Activated T-helper 1 cell treated with anti-CD3 and anti-CD28 coated beads, Interleukin-2, amount 50 U/mL, for 16 hours (primary cell): ENCODE data around the gene ACYP2.

Experiments
- DNase-seq, 2 donors: peaks; one replicate each; pipeline ENCODE4 v3.0.0-alpha.2; 2020; ENCODE audit warnings: low read depth in 1 of 2, low spot score in 1 of 2

Gene ACYP2

GRCh38 chr2:54149638-54150441 lies 34.4 kb downstream of the ACYP2 start:
- no peak for DNase-seq

- no peak for DNase-seq
Measured at GRCh38 chr2:54158311-54158710, 42.9 kb downstream of the ACYP2 start.

GRCh38 chr2:54161660-54162424 lies 46.4 kb downstream of the ACYP2 start:
- no peak for DNase-seq

- DNase-seq: no peak
Measured at GRCh38 chr2:54164106-54164505, 48.7 kb downstream of the ACYP2 start.

- no peak for DNase-seq
Measured at GRCh38 chr2:54166121-54166773, 50.8 kb downstream of the ACYP2 start.

- no peak for DNase-seq
Measured at GRCh38 chr2:54176577-54176976, 61.2 kb downstream of the ACYP2 start.

GRCh38 chr2:54183281-54183680 lies 67.9 kb downstream of the ACYP2 start:
- DNase-seq: no peak

GRCh38 chr2:54183972-54184371 lies 68.6 kb downstream of the ACYP2 start:
- DNase-seq: no peak

GRCh38 chr2:54185105-54185504 lies 69.7 kb downstream of the ACYP2 start:
- DNase-seq: no peak

- DNase-seq: no peak
Measured at GRCh38 chr2:54187331-54187730, 71.9 kb downstream of the ACYP2 start.

- no peak for DNase-seq
Measured at GRCh38 chr2:54189539-54189938, 74.1 kb downstream of the ACYP2 start.

GRCh38 chr2:54191361-54192135 lies 76.1 kb downstream of the ACYP2 start:
- DNase-seq: no peak

- DNase-seq: no peak
Measured at GRCh38 chr2:54194761-54195750, 79.6 kb downstream of the ACYP2 start.

- no peak for DNase-seq
Measured at GRCh38 chr2:54196646-54197045, 81.2 kb downstream of the ACYP2 start.

- no peak for DNase-seq
Measured at GRCh38 chr2:54204476-54204875, 89.1 kb downstream of the ACYP2 start.

- no peak for DNase-seq
Measured at GRCh38 chr2:54206596-54206995, 91.2 kb downstream of the ACYP2 start.

- no peak for DNase-seq
Measured at GRCh38 chr2:54207666-54208195, 92.3 kb downstream of the ACYP2 start.

- no peak for DNase-seq
Measured at GRCh38 chr2:54208364-54209240, 93.2 kb downstream of the ACYP2 start.

GRCh38 chr2:54209379-54209778 lies 94.0 kb downstream of the ACYP2 start:
- DNase-seq: no peak
